GM15510 (cell line): ENCODE measurements around the gene HID1.

Experiments used
- POLR2A ChIP-seq: IDR thresholded peaks from 3 replicates; pipeline ENCODE4 v1.6.1; 2011; ENCODE audit warnings: borderline replicate concordance; ENCODE audit not compliant: insufficient read length; ENCODE audit errors: extremely low read depth

Gene HID1

DNA sequence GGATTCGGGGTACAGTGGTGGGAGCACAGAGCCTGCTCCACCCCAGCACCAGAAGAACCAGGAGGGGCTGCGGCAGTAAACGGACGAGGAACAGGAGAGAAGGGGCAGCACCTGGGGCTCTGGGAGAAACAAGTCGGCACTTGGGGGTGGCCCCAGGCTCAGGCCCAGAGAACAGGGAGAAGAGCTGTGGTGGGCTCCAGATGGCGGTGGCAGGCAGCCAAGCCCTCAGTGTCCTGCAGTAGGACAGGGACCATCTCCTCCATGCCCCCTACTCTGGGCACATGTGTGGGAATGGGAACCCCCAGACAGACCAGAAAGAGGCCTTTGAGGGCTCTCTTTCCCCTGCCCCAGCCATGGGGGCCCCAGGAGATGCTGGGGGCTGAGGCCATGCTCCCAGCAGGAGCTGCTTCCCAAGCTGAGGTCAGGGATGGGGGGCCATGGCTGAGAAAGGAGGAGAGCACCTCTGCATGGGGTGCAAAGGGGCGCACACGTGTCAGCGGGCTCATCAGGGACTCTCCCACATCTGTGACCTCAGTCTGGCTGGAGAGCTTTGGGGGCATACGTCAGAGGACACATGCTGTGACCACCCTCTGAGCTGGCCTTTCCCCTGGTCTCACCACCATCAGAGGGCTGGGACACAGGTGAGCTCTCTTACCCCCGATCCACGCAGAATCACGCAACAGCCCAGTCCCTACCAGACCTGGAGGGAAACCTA lies 56.3 kb downstream of the HID1 start:
- TF ChIP-seq POLR2A, result no peak

DNA sequence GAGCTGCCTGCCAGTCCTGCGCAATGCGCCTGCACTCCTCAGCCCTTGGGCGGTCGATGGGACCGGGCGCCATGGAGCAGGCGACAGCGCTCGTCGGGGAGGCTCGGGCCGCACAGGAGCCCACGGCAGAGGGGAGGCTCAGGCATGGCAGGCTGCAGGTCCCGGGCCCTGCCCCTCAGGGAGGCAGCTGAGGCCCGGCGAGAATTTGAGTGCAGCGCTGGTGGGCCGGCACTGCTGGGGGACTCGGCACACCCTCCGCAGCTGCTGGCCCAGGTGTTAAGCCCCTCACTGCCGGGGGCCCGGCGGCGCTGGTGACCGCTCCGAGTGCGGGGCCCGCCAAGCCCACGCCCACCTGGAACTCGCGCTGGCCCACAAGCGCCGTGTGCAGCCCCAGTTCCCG lies 65.5 kb downstream of the HID1 start:
- no peak for TF ChIP-seq POLR2A

DNA sequence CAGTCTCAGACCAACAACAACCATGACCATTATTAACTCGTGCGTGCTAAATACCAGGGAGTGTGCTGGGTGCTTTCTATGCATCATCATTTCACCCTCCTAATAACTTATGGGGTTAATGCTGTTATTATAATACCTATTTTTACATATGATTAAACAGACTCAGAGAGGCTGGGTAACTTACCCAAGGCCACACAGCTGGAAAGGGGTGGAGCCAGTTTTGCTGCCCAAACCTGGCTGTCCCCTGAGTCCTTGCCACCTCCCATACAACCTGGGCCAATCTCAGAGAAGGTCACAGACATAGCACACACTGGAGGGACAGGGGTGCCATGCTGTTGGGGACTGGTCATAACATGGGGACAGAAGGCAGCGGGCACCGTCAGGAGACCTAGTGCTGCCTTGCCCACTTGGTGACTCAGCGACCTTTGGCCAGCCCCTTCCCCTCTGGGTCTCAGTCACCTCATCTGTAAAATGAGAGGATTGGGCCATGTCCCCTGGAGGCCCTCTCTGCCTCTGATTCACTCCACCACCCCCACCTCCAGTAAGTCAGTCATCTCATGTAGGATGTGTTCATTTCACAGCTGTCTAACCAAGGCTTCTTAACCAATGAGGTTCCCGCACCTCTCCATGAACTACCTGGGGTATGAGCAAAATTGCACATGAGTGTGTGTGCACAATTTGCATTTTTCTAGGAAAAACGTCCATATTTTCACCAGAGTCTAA lies 67.7 kb downstream of the HID1 start:
- TF ChIP-seq POLR2A, result no peak

DNA sequence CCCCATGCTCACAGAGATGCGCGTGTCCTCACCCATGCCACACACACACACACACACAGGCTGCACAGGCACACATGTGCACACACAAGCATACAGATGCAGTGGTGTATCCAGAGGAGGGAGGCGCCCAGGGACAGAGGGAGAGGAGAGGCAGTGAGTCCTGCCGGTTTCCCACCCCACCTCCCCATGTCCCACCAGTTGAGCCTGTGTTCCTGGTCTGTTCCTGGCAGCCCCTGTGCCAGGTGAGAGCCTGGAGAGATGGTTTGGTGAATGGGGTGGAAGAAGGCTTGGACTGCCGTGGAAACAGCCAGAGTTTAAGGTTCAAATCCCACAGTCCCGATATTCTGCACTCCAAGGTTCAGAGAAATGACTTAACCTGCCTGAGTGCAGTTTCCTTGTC lies 68.9 kb downstream of the HID1 start:
- no peak for TF ChIP-seq POLR2A

DNA sequence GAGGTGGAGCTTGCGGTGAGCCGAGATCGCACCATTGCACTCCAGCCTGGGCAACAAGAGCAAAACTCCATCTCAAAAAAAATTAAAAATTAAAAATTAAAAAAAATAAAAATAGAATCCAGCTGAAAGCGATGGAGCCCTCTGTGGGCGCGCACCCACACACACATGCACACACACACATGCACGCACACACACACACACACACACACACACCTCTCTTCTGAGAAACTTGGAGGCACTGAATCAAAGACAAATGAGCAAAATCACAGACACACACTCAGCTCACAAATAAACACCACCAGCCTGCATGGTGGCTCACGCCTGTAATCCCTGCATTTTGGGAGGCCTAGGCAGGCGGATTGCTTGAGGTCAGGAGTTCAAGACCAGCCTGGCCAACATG lies 69.5 kb downstream of the HID1 start:
- no peak for TF ChIP-seq POLR2A

DNA sequence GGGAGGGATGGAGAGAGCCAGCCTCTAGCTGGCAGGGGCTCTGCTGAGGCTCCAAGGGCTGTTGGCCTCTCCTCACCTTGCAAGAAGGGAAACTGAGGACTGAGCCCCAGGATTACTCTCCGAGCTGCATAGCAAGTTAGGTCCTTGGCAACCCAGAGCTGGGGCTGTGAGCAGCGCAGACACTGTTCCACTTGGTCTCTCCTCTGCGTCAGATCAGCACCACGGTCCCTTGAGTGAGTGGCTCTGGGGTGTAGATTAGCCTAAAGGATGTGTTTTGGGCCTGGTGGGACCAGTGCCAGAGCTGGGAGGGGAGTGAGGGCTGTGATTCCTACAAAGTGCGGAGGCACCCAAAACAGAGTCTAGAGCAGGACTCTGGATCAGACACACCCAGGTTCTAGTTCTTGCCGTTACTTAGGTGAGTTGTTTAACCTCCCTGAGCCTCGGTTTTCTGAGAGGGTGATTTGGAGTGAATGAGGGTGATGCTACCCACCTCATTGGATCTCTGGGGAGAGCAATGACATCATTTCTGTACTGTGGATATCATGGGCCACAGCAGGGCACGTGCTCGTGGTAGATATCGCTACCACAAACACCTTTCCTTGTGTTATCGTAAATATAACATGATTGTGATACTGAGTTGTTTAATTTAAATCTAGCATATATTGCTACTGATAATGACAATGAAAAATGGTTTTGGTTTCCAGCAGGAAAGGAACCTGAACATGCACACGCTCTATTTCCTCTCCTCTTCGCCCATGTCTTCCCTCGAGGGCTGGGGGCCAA lies 71.0 kb downstream of the HID1 start:
- no peak for TF ChIP-seq POLR2A
